ENCODE measurements around the gene PCNP.
"Not testable (repeated sequence)": the region's sequence is repeated elsewhere in the genome, so short reads cannot be mapped to it uniquely, and the experiment has no call there.

Gene PCNP

GRCh38 chr3:101548527-101549105 lies 25.4 kb upstream of the PCNP start:
- H3K36me3 ChIP-seq (ENCODE audit: insufficient read depth, insufficient read length, low read length): no peaks in the 10 kb centered on the region
- H3K9me3 ChIP-seq (ENCODE audit: insufficient read depth, low read length): peaks cover 34% of the 10 kb centered on the region; the same call in 1 of the 2 replicates
- DNase-seq (ENCODE audit: low read depth, low spot score): no peak
- TF ChIP-seq YY1 (IDR thresholded peaks at IDR 0.05; ENCODE audit: insufficient read depth, insufficient read length) (no peak), SUZ12 (IDR thresholded peaks at IDR 0.05; ENCODE audit: extremely low read depth, insufficient read depth, insufficient read length) (no peak), ZNF274 (IDR thresholded peaks at IDR 0.05; ENCODE audit: low read depth, low read length) (no peak)
- H3K4me1 ChIP-seq (ENCODE audit: insufficient read depth, insufficient read length): no peaks in the 10 kb centered on the region
- no peak overlapping the region for H3K9ac ChIP-seq (ENCODE audit: insufficient read length, low read depth)
- no peaks in the 10 kb centered on the region for H3K27me3 ChIP-seq (ENCODE audit: insufficient read depth, insufficient read length)
- no peak overlapping the region for H3K4me3 ChIP-seq (ENCODE audit: insufficient read length, low read depth)

GRCh38 chr3:101549473-101549872 lies 24.5 kb upstream of the PCNP start:
- H3K4me3 ChIP-seq (ENCODE audit: insufficient read length, low read depth): no peak overlapping the region
- H3K27me3 ChIP-seq (ENCODE audit: insufficient read depth, insufficient read length): no peaks in the 10 kb centered on the region
- no peak for DNase-seq (ENCODE audit: low read depth, low spot score)
- no peak overlapping the region for H3K9ac ChIP-seq (ENCODE audit: insufficient read length, low read depth)
- peaks cover 43% of the 10 kb centered on the region; the same call in 1 of the 2 replicates for H3K9me3 ChIP-seq (ENCODE audit: insufficient read depth, low read length)
- no peak for TF ChIP-seq YY1 (IDR thresholded peaks at IDR 0.05; ENCODE audit: insufficient read depth, insufficient read length)
- no peak for TF ChIP-seq SUZ12 (IDR thresholded peaks at IDR 0.05; ENCODE audit: extremely low read depth, insufficient read depth, insufficient read length)
- no peak for TF ChIP-seq ZNF274 (IDR thresholded peaks at IDR 0.05; ENCODE audit: low read depth, low read length)
- no peaks in the 10 kb centered on the region for H3K4me1 ChIP-seq (ENCODE audit: insufficient read depth, insufficient read length)
- no peaks in the 10 kb centered on the region for H3K36me3 ChIP-seq (ENCODE audit: insufficient read depth, insufficient read length, low read length)

- not testable (repeated sequence) for H3K9ac ChIP-seq (ENCODE audit: insufficient read length, low read depth); H3K4me3 ChIP-seq (ENCODE audit: insufficient read length, low read depth); H3K27me3 ChIP-seq (ENCODE audit: insufficient read depth, insufficient read length); DNase-seq (ENCODE audit: low read depth, low spot score); H3K36me3 ChIP-seq (ENCODE audit: insufficient read depth, insufficient read length, low read length); H3K4me1 ChIP-seq (ENCODE audit: insufficient read depth, insufficient read length)
- peaks cover 45% of the 10 kb centered on the region; the same call in 1 of the 2 replicates for H3K9me3 ChIP-seq (ENCODE audit: insufficient read depth, low read length)
Measured at GRCh38 chr3:101551359-101552081, 22.5 kb upstream of the PCNP start.

GRCh38 chr3:101553381-101553780 lies 20.6 kb upstream of the PCNP start:
- not testable (repeated sequence) for H3K27me3 ChIP-seq (ENCODE audit: insufficient read depth, insufficient read length); H3K4me1 ChIP-seq (ENCODE audit: insufficient read depth, insufficient read length)
- peak; percentile 69 for DNase-seq (ENCODE audit: low read depth, low spot score)

GRCh38 chr3:101556064-101556463 lies 17.9 kb upstream of the PCNP start:
- peaks cover 34% of the 10 kb centered on the region; the same call in 1 of the 2 replicates for H3K9me3 ChIP-seq (ENCODE audit: insufficient read depth, low read length)
- TF ChIP-seq YY1 (IDR thresholded peaks at IDR 0.05; ENCODE audit: insufficient read depth, insufficient read length): no peak
- no peak for TF ChIP-seq ZNF274 (IDR thresholded peaks at IDR 0.05; ENCODE audit: low read depth, low read length)
- no peak for TF ChIP-seq SUZ12 (IDR thresholded peaks at IDR 0.05; ENCODE audit: extremely low read depth, insufficient read depth, insufficient read length)
- H3K4me3 ChIP-seq (ENCODE audit: insufficient read length, low read depth): no peak overlapping the region
- H3K36me3 ChIP-seq (ENCODE audit: insufficient read depth, insufficient read length, low read length): no peaks in the 10 kb centered on the region
- no peaks in the 10 kb centered on the region for H3K4me1 ChIP-seq (ENCODE audit: insufficient read depth, insufficient read length)
- no peaks in the 10 kb centered on the region for H3K27me3 ChIP-seq (ENCODE audit: insufficient read depth, insufficient read length)
- DNase-seq (ENCODE audit: low read depth, low spot score): no peak
- no peak overlapping the region for H3K9ac ChIP-seq (ENCODE audit: insufficient read length, low read depth)

More at GRCh38 chr3:101553381-101553780, 20.6 kb upstream of the PCNP start:
- H3K9ac ChIP-seq (ENCODE audit: insufficient read length, low read depth); H3K4me3 ChIP-seq (ENCODE audit: insufficient read length, low read depth); H3K36me3 ChIP-seq (ENCODE audit: insufficient read depth, insufficient read length, low read length): not testable (repeated sequence)
- H3K9me3 ChIP-seq (ENCODE audit: insufficient read depth, low read length): peaks cover 45% of the 10 kb centered on the region; the same call in 1 of the 2 replicates

GRCh38 chr3:101561630-101562328 lies 12.2 kb upstream of the PCNP start, which contains the start of gene TRMT10C:
TSS of gene TRMT10C (plus strand) at chr3:101561868. CDS start at chr3:101564782, 2,914 bp downstream.
- no peaks in the 10 kb centered on the region for H3K27me3 ChIP-seq (ENCODE audit: insufficient read depth, insufficient read length)
- H3K9me3 ChIP-seq (ENCODE audit: insufficient read depth, low read length): no peaks in the 10 kb centered on the region
- peak within 1 kb of the TSS; percentile 96 for H3K4me3 ChIP-seq (ENCODE audit: insufficient read length, low read depth)
- no peaks in the 10 kb centered on the region for H3K4me1 ChIP-seq (ENCODE audit: insufficient read depth, insufficient read length)
- peak; percentile 90 for DNase-seq (ENCODE audit: low read depth, low spot score)
- H3K36me3 ChIP-seq (ENCODE audit: insufficient read depth, insufficient read length, low read length): peaks cover 39% of the 10 kb centered on the region
- H3K9ac ChIP-seq (ENCODE audit: insufficient read length, low read depth): peak within 1 kb of the TSS; percentile 99
- TF ChIP-seq ZNF274 (IDR thresholded peaks at IDR 0.05; ENCODE audit: low read depth, low read length): no peak
- TF ChIP-seq SUZ12 (IDR thresholded peaks at IDR 0.05; ENCODE audit: extremely low read depth, insufficient read depth, insufficient read length): no peak
- TF ChIP-seq YY1 (IDR thresholded peaks at IDR 0.05; ENCODE audit: insufficient read depth, insufficient read length): no peak

- TF ChIP-seq YY1 (IDR thresholded peaks at IDR 0.05; ENCODE audit: insufficient read depth, insufficient read length) (no peak), ZNF274 (IDR thresholded peaks at IDR 0.05; ENCODE audit: low read depth, low read length) (no peak), SUZ12 (IDR thresholded peaks at IDR 0.05; ENCODE audit: extremely low read depth, insufficient read depth, insufficient read length) (no peak)
- no peak for DNase-seq (ENCODE audit: low read depth, low spot score)
- Histone ChIP-seq H3K36me3 (ENCODE audit: insufficient read depth, insufficient read length, low read length) (peaks cover 49% of the 10 kb centered on the region), H3K4me1 (ENCODE audit: insufficient read depth, insufficient read length) (no peaks in the 10 kb centered on the region), H3K9me3 (ENCODE audit: insufficient read depth, low read length) (no peaks in the 10 kb centered on the region), H3K4me3 (ENCODE audit: insufficient read length, low read depth) (no peak overlapping the region), H3K27me3 (ENCODE audit: insufficient read depth, insufficient read length) (no peaks in the 10 kb centered on the region), H3K9ac (ENCODE audit: insufficient read length, low read depth) (no peak overlapping the region)
Measured at GRCh38 chr3:101567528-101568317, 6.3 kb upstream of the PCNP start.
